WTC11 (cell line): Measurements from ENCODE around the gene PLEKHG7.

Source experiments
- AFF4 ChIP-seq: sonication (generic); formaldehyde crosslinking; IDR thresholded peaks from 2 replicates; pipeline ENCODE4 v1.8.1; 2023; ENCODE audit warnings: mild to moderate bottlenecking, missing genetic modification reagents, borderline replicate concordance
- ATF3 ChIP-seq: sonication (generic); formaldehyde crosslinking; conservative IDR thresholded peaks from 2 replicates; pipeline ENCODE4 v1.8.1; 2022; ENCODE audit warnings: mild to moderate bottlenecking, missing genetic modification reagents
- CTCF ChIP-seq: fragments of 200-600 bp; IDR thresholded peaks from 2 replicates; pipeline ENCODE4 v1.8.0; 2022; ENCODE audit warnings: antibody characterized with exemption
- MAX ChIP-seq: sonication (generic); formaldehyde crosslinking; IDR thresholded peaks from 2 replicates; pipeline ENCODE4 v1.8.0; 2022; ENCODE audit warnings: mild to moderate bottlenecking, missing genetic modification reagents
- PRRX2 ChIP-seq: fragments of 250-450 bp; sonication (Bioruptor Pico); IDR thresholded peaks from 2 replicates; pipeline ENCODE4 v1.8.0; 2021; ENCODE audit warnings: mild to moderate bottlenecking
- SMAD3 ChIP-seq: sonication (generic); formaldehyde crosslinking; IDR thresholded peaks from 2 replicates; pipeline ENCODE4 v1.8.0; 2022; ENCODE audit warnings: missing genetic modification reagents, mild to moderate bottlenecking, borderline replicate concordance
- USF2 ChIP-seq: sonication (generic); formaldehyde crosslinking; IDR thresholded peaks from 2 replicates; pipeline ENCODE4 v1.8.1; 2023; ENCODE audit warnings: mild to moderate bottlenecking, missing genetic modification reagents, moderate library complexity

GRCh38 chr12:92821142-92821541, 118.4 kb downstream of the PLEKHG7 start:
- TF ChIP-seq CTCF (no peak), MAX (no peak), AFF4 (CRISPR knock-in tag) (no peak), USF2 (no peak), SMAD3 (no peak), PRRX2 (CRISPR knock-in tag) (no peak), ATF3 (CRISPR knock-in tag) (no peak)
